Thyroid gland (tissue), 4 donors: ENCODE results near the gene MBD6.

Experiments used
- CTCF ChIP-seq, 6 experiments: fragments of 200-600 bp in 3 of 6; fragments of 450-650 bp in 3 of 6; sonication (generic) in 3 of 6; IDR thresholded peaks; one replicate each; pipeline ENCODE4 v1.5.1; 2016 to 2019; ENCODE audit warnings: antibody characterized with exemption in 6 of 6, mild to moderate bottlenecking in 2 of 6, inconsistent platforms in 1 of 6, moderate library complexity in 1 of 6
- POLR2A ChIP-seq, 2 donors: fragments of 450-650 bp; IDR thresholded peaks; one replicate each; pipeline ENCODE4 v1.6.1; 2017; ENCODE audit warnings: antibody characterized with exemption in 2 of 2, mild to moderate bottlenecking in 2 of 2, moderate library complexity in 1 of 2

GRCh38 chr12:57560516-57560915 is 37.9 kb downstream of the MBD6 start:
- TF ChIP-seq CTCF (IDR thresholded peaks at IDR 0.05) = no peak
- no peak for TF ChIP-seq POLR2A (IDR thresholded peaks at IDR 0.05)
